PC-3 (cell line): ENCODE results near the gene IL19.

Experiments
- EZH2 ChIP-seq: fragments of 300-600 bp; sonication (generic); IDR thresholded peaks from one replicate; pipeline ENCODE4 v1.6.1; 2017; ENCODE audit warnings: antibody characterized with exemption, mild to moderate bottlenecking, low read length; ENCODE audit not compliant: unreplicated experiment
- EZH2phosphoT487 ChIP-seq: fragments of 300-600 bp; sonication (generic); IDR thresholded peaks from 2 replicates; pipeline ENCODE4 v1.6.1; 2018; ENCODE audit warnings: mild to moderate bottlenecking, antibody characterized with exemption, low read length, borderline replicate concordance
- TF ChIP-seq, protein P1 (sequence below): fragments of 300-600 bp; sonication (generic); conservative IDR thresholded peaks from 2 replicates; pipeline ENCODE4 v1.5.1; 2017; ENCODE audit warnings: antibody characterized with exemption, low read depth, mild to moderate bottlenecking, low read length

DNA sequence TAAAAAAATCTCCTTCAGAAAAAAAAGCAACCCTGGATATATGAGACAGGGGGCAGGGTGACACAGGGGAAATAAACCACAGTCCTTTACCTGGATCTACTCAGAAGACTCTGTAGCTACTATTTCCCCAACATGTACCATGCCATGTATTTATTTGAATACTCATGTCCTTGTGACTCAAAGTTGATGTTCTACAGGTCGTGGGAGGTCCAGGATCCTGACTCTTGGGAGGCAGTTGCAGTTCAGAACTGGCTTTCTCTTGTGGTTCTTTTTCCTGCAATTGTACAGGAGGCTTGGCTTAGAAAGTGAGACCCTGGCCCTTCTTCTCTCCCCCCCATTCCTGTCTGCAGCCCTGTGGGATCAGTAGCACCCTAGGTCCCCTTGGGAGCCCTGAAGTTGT lies 120.8 kb downstream of the IL19 start:
- TF ChIP-seq, protein P1, sequence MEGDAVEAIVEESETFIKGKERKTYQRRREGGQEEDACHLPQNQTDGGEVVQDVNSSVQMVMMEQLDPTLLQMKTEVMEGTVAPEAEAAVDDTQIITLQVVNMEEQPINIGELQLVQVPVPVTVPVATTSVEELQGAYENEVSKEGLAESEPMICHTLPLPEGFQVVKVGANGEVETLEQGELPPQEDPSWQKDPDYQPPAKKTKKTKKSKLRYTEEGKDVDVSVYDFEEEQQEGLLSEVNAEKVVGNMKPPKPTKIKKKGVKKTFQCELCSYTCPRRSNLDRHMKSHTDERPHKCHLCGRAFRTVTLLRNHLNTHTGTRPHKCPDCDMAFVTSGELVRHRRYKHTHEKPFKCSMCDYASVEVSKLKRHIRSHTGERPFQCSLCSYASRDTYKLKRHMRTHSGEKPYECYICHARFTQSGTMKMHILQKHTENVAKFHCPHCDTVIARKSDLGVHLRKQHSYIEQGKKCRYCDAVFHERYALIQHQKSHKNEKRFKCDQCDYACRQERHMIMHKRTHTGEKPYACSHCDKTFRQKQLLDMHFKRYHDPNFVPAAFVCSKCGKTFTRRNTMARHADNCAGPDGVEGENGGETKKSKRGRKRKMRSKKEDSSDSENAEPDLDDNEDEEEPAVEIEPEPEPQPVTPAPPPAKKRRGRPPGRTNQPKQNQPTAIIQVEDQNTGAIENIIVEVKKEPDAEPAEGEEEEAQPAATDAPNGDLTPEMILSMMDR, result peak; percentile 16; the same call in 1 of the 2 replicates
- TF ChIP-seq EZH2phosphoT487 (no peak), EZH2 (no peak)
